Body of pancreas (tissue), 4 donors: ENCODE data around the gene LEP.

ENCODE experiments used
- CTCF ChIP-seq, 7 experiments: fragments of 450-650 bp in 4 of 7; fragments of 200-600 bp in 3 of 7; sonication (generic) in 3 of 7; IDR thresholded peaks; one replicate each; pipeline ENCODE4 v1.5.1; 2016 to 2019; ENCODE audit warnings: antibody characterized with exemption in 7 of 7
- POLR2A ChIP-seq, 3 donors: fragments of 450-650 bp; IDR thresholded peaks; one replicate each; pipeline ENCODE4 v1.6.1; 2016; ENCODE audit warnings: antibody characterized with exemption in 3 of 3, mild to moderate bottlenecking in 2 of 3

DNA sequence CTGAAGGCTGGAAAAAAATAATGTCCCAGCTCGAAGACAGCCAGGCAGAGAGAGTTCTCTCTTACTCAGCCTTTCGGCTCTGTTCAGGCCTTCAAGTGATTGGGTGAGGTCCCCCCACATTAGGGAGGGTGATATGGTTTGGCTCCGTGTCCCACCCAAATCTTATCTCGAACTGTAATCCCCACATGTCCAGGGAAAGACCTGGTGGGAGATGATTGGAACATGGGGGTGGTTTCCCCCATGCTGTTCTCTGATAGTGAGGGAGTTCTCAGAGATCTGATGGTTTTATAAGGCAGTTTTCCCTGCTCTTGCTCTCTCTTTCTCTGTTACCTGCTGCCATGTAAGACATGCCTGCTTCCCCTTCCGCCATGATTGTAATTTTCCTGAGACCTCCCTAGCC lies 36.6 kb upstream of the LEP start:
- TF ChIP-seq CTCF (IDR thresholded peaks at IDR 0.05) (no peak), POLR2A (IDR thresholded peaks at IDR 0.05) (no peak)
